ENCODE results near the gene CCDC152. TPM values are rescaled to one million over a fixed set of nuclear protein-coding genes. Genes with fewer than 3 reads are reported as not detected.

CCDC152 gene
- not detected in 2 replicates for total RNA-seq (2013; cell fraction: nucleolus; rRNA removed)
- total RNA-seq (2014; rRNA removed) = 7.1 and 8.4 TPM in 2 replicates
- total RNA-seq (2014; rRNA removed; fragmentation: Illumina TruSeq; extraction: Trizol) = 12.6 and 12.9 TPM in 2 replicates
- 9.8 and 11.6 TPM in 2 replicates for total RNA-seq (2021)
- 5.2 TPM for polyA plus RNA-seq (2011; ENCODE audit: low read depth)
- polyA plus RNA-seq (2011; rRNA removed) = 0.12 and 0.36 TPM in 2 replicates
- 0.02 and 0.04 TPM in 2 replicates for polyA plus RNA-seq (2011; cell fraction: cytosol; rRNA removed)
- 0.06 and 0.07 TPM in 2 replicates for polyA plus RNA-seq (2011; cell fraction: nucleus; rRNA removed)
- 14.4 and 15.1 TPM in 2 replicates for polyA plus RNA-seq (2012)
- polyA plus RNA-seq (2014; fragmentation: Illumina TruSeq; extraction: Trizol) = 14.2 and 18.5 TPM in 2 replicates
- polyA plus RNA-seq (2014; fragmentation: Nextera tagmentation; extraction: Ambion mirVana) = 10 to 100 TPM; 25.2 to 25.8 TPM
- 6.0 and 8.1 TPM in 2 replicates for polyA plus RNA-seq (2014; rRNA removed)
- 10 to 100 TPM; 21.6 to 22.7 TPM for polyA plus RNA-seq (2016; fragmentation: Nextera tagmentation; extraction: Ambion mirVana)
- polyA minus RNA-seq (2011; rRNA and poly(A)+ RNA removed) = not detected in 2 replicates
- polyA minus RNA-seq (2011; cell fraction: cytosol; rRNA and poly(A)+ RNA removed) = not detected in 2 replicates
- polyA minus RNA-seq (2011; cell fraction: nucleus; rRNA and poly(A)+ RNA removed) = 0.12 TPM in 1 of 2 replicates, not detected in the other
- percentile 18 among the genes with signal in this experiment for Bru-seq, nascent RNA
- BruChase-seq, experiment 1, labeled RNA remaining after a 6-hour chase = percentile 15 among the genes with signal in this experiment
- BruChase-seq, experiment 2, labeled RNA remaining after a 2-hour chase = percentile 10 among the genes with signal in this experiment
- long read RNA-seq, experiment 1, partial matches to known transcripts = 0 of 1 reads
- long read RNA-seq, experiment 1, other reads (novel, unspliced or antisense) = 0 of 1 reads
- long read RNA-seq, experiment 2, partial matches to known transcripts = 0 of 1 reads
- long read RNA-seq, experiment 2, other reads (novel, unspliced or antisense) = 0 of 1 reads

GRCh38 chr5:42756606-42757601 is at the start of gene CCDC152:
Gene CCDC152, plus strand, starts transcription at chr5:42756818. Its CDS starts 2,304 bp downstream, at chr5:42759122.
- no TSS peak for BruUV-seq (replicated peaks)
- ATAC-seq (peak; percentile 45; the same call in 2 of the 3 replicates), FAIRE-seq (peak; percentile 78), DNase-seq (ENCODE audit: low read depth, low spot score) (no peak)
- RAD21 ChIA-PET (ENCODE audit: unreplicated experiment) = interaction anchor here (0.8 to 1.0 kb wide), 2 partner anchors 129 to 133 kb away, joined by 4 read pairs; no protein-coding TSS in a partner anchor
- Histone ChIP-seq H3K36me3 (ENCODE audit: control insufficient read depth in 2 of 2, insufficient read depth in 2 of 2, low read length in 1 of 2) (no peaks in the 10 kb centered on the region; a peak in 1 of 4 replicates), H3K27me3 (replicated peaks in 1 of 2; ENCODE audit: control insufficient read depth in 2 of 2, insufficient read depth in 2 of 2, low read length in 1 of 2) (no peaks in the 10 kb centered on the region), H3K4me1 (ENCODE audit: control insufficient read depth, insufficient read depth, low read length) (no peaks in the 10 kb centered on the region), H3K4me3 (peak within 1 kb of the TSS; percentile 84), H3K27ac (ENCODE audit: control insufficient read depth, insufficient read depth) (peak within 1 kb of the TSS; percentile 61), H4K20me1 (ENCODE audit: control insufficient read depth, insufficient read depth) (no peaks in the 10 kb centered on the region), H2AFZ (ENCODE audit: control insufficient read depth, low read depth, low read length) (peak within 1 kb of the TSS; percentile 57), H3K79me2 (ENCODE audit: control insufficient read depth, insufficient read depth, low read length) (no peaks in the 10 kb centered on the region), H3K9me3 (replicated peaks; ENCODE audit: control insufficient read depth, insufficient read depth, low read length) (no peaks in the 10 kb centered on the region), H3K9ac (ENCODE audit: control insufficient read depth, insufficient read depth, low read length) (peak within 1 kb of the TSS; percentile 66), H3K4me2 (ENCODE audit: control insufficient read depth, insufficient read depth) (peak within 1 kb of the TSS; percentile 61)
- POLR2A ChIA-PET = no interaction called here
- 1% methylated on average over 35 of the region's 35 CpGs for WGBS (ENCODE audit: insufficient coverage, insufficient replicate concordance, low lambda C conversion rate, missing lambda C conversion rate)
- SMC1A ChIA-PET (ENCODE audit: uncharacterized antibody, unreplicated experiment) = interaction anchor here (1.0 kb wide), 1 partner anchor 10 kb away, joined by 3 read pairs; no protein-coding TSS in a partner anchor
- CTCF ChIA-PET = interaction anchor here (1.6 to 2.6 kb wide), 3 partner anchors 11 to 334 kb away, joined by 6 to 7 read pairs (median 7); partner anchors contain the start of gene GHR
- in situ Hi-C loops (cut with MboI) (no loop called here), intact Hi-C loops (cut with micrococcal nuclease; ENCODE audit: unreplicated experiment) (no loop called here)
- TF ChIP-seq SMAD1 (IDR thresholded peaks at IDR 0.05; ENCODE audit: low read depth, partially characterized antibody) = no peak
- TF ChIP-seq BCLAF1 (IDR thresholded peaks at IDR 0.05) = no peak
- no peak for TF ChIP-seq MYC (IDR thresholded peaks at IDR 0.05; ENCODE audit: insufficient read depth, insufficient read length, insufficient replicate concordance, low read length, severe bottlenecking)
- TF ChIP-seq NR2C1 (IDR thresholded peaks at IDR 0.05) = no peak
- TF ChIP-seq ZBTB40 (IDR thresholded peaks at IDR 0.05; ENCODE audit: borderline replicate concordance) = peak; percentile 72; the same call in 1 of the 2 replicates
- no peak for TF ChIP-seq HCFC1 (IDR thresholded peaks at IDR 0.05; ENCODE audit: low read length)
- no peak for TF ChIP-seq ZNF622 (IDR thresholded peaks at IDR 0.05)
- no peak for TF ChIP-seq CHD4 (IDR thresholded peaks at IDR 0.05)
